Loucy (cell line): ENCODE data around the gene KRTAP29-1.

ENCODE experiments used
- EZH2phosphoT487 ChIP-seq: fragments of 200-600 bp; IDR thresholded peaks from 2 replicates; pipeline ENCODE4 v1.6.1; 2018; ENCODE audit warnings: antibody characterized with exemption, mild to moderate bottlenecking, moderate library complexity, borderline replicate concordance
- TF ChIP-seq, protein P1 (sequence below): fragments of 200-600 bp; sonication (generic); conservative IDR thresholded peaks from 2 replicates; pipeline ENCODE4 v1.5.1; 2014; ENCODE audit warnings: mild to moderate bottlenecking, antibody characterized with exemption, low read length

DNA sequence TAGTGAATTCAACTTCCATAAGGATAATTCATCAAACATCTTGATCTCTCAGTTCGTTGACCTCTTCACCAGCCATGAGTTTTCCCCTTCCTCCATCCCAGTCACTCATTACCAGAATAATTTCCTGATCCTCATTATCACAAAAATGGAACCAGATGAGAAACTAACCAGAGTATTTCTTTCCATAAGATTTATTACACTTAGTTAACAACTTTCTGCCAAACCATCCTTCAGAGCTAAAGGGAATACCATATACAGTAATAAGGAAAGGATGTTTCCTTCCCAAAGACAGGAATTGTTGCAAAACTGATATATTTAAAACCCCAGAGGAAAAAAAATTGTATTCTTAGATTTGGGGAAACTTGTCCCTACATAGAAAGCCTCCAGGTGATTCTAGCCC lies 8.6 kb downstream of the KRTAP29-1 start:
- TF ChIP-seq, protein P1, sequence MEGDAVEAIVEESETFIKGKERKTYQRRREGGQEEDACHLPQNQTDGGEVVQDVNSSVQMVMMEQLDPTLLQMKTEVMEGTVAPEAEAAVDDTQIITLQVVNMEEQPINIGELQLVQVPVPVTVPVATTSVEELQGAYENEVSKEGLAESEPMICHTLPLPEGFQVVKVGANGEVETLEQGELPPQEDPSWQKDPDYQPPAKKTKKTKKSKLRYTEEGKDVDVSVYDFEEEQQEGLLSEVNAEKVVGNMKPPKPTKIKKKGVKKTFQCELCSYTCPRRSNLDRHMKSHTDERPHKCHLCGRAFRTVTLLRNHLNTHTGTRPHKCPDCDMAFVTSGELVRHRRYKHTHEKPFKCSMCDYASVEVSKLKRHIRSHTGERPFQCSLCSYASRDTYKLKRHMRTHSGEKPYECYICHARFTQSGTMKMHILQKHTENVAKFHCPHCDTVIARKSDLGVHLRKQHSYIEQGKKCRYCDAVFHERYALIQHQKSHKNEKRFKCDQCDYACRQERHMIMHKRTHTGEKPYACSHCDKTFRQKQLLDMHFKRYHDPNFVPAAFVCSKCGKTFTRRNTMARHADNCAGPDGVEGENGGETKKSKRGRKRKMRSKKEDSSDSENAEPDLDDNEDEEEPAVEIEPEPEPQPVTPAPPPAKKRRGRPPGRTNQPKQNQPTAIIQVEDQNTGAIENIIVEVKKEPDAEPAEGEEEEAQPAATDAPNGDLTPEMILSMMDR = no peak
- no peak for TF ChIP-seq EZH2phosphoT487
